Pancreas (tissue), 10 donors: ENCODE results near the gene SERTM1. TPM values are rescaled to one million over a fixed set of nuclear protein-coding genes. Genes with fewer than 3 reads are reported as not detected.

Experiments
- ATAC-seq, 4 donors: fragments of 200-7000 bp; cut with Tn5 transposase; one replicate each; pipeline versions ENCODE4 v1.8.0 to v1.9.1; 2020; ENCODE audit warnings: mild to moderate bottlenecking in 4 of 4, moderate library complexity in 4 of 4
- DNase-seq, 6 donors: peaks; one replicate each; pipeline ENCODE4 v3.0.0-alpha.2; 2020
- FAIRE-seq: peaks from 2 replicates; lab custom pipeline; 2012; peaks lifted over from hg19 to GRCh38; lab: Jason Lieb, UNC
- H3K27ac ChIP-seq, 4 donors: fragments of 200-600 bp; sonication (generic); 1 replicate in 3 of 4; 2 replicates in 1 of 4; pipeline versions ENCODE4 v1.5.0 to v1.8.0; 2020
- H3K27me3 ChIP-seq, 4 donors: fragments of 200-600 bp; one replicate each; pipeline ENCODE4 v1.8.0; 2021
- H3K36me3 ChIP-seq, 3 donors: fragments of 200-600 bp; sonication (generic) in 1 of 3; one replicate each; pipeline versions ENCODE4 v1.5.0 to v1.8.0; 2020 to 2021
- H3K4me1 ChIP-seq, 3 donors: fragments of 200-600 bp; one replicate each; pipeline ENCODE4 v1.8.0; 2021
- H3K4me3 ChIP-seq, 4 donors: fragments of 200-600 bp; sonication (generic) in 2 of 4; one replicate each; pipeline versions ENCODE4 v1.5.0 to v1.8.0; 2020 to 2021
- H3K9me3 ChIP-seq, 4 donors: fragments of 200-600 bp; one replicate each; pipeline ENCODE4 v1.8.0; 2021
- WGBS, 2 donors: extraction: QIAGEN DNeasy Blood & Tissue Kit; methylation state at CpG; one replicate each; pipeline ENCODE4 v1.1.7; 2013; 5-methylcytosine and 5-hydroxymethylcytosine counted together
- intact Hi-C, 3 donors: fragments of 100-400 bp; cut with DNase I; formaldehyde crosslinking; loops; one replicate each; pipeline versions ENCODE4 v1.11.1 to v1.14.2; 2022
- polyA plus RNA-seq, 2 donors: library from polyadenylated mRNA; stranded (reverse); fragments of 200-250 nt; gene quantifications; one replicate each; pipeline ENCODE4 v1.2.3, GENCODE V29; 2013
- total RNA-seq, 6 donors: library from RNA; stranded (reverse); fragmentation: NEBNext Ultra II Directional in 4 of 6; extraction: Animal tissue kit (Norgen Biotek cat#: 25700) in 4 of 6; gene quantifications; one replicate each; pipeline versions ENCODE4 v1.2.1 to v1.2.4, GENCODE V29; 2021 to 2023
- TF ChIP-seq, protein P1 (sequence below), 4 donors: fragments of 200-600 bp; sonication (generic) in 3 of 4; IDR thresholded peaks; one replicate each; pipeline versions ENCODE4 v1.5.0 to v1.8.0; 2021; ENCODE audit warnings: antibody characterized with exemption in 4 of 4
- donor health status: healthy with polysubstance abuse.
- donor health status: DM: no; HTN: no; CAD: no; lungs with moderate emphysema.
- donor health status: DM: no; HTN: no; CAD: no.
- donor health status: control.
- donor health status: control.
- donor health status: Bipolar disorder and iron deficiency.
- donor health status: DM: yes; HTN: yes; CAD: no.
- donor health status: DM: no; HTN: no; CAD: no.
- donor health status: DM: no; HTN: no; CAD: no.
- donor health status: DM: yes; HTN: yes; CAD: no.

Gene SERTM1
- total RNA-seq = under 1 TPM in 4 of 6 donors, not detected in 2; 0.04 to 0.43 (median 0.20) TPM
- polyA plus RNA-seq = 1 to 10 TPM in 1 of 2 donors, under 1 TPM in 1; 0.23 to 1.1 TPM

DNA sequence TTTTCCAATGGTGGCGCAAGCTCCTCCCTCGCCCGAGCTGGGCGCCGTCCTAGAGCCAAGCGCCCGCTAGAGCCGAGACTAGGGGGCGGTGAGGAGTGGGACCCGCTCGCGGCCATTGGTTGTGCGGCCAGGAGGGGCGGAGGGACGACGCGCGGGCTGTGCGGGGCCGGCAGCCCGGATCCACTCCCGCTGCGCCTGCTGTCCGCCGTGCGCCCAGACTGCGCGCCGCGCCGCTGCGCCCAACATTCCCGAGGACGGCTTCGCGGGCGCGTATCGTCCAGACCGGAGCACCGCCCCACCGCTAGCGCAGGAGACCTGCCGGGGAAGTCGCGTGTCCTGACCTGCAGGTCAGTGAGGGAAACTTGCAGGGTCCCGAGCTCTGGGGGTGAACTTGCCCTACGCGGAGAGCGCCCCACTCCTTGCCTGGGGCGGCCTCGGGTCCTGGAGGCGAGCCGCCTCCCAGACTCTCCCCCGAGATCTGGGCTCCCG lies at the start of gene SERTM1:
TSS of gene SERTM1 (plus strand) at position 183 of the 489 bp plus-strand sequence. CDS start 21,059 bp downstream, outside the sequence.
- H3K27ac ChIP-seq = no peak within 1 kb of the TSS
- no peak within 1 kb of the TSS for H3K4me3 ChIP-seq
- DNase-seq = peak in 2 of 6 donors; percentile 49 to 53
- TF ChIP-seq, protein P1, sequence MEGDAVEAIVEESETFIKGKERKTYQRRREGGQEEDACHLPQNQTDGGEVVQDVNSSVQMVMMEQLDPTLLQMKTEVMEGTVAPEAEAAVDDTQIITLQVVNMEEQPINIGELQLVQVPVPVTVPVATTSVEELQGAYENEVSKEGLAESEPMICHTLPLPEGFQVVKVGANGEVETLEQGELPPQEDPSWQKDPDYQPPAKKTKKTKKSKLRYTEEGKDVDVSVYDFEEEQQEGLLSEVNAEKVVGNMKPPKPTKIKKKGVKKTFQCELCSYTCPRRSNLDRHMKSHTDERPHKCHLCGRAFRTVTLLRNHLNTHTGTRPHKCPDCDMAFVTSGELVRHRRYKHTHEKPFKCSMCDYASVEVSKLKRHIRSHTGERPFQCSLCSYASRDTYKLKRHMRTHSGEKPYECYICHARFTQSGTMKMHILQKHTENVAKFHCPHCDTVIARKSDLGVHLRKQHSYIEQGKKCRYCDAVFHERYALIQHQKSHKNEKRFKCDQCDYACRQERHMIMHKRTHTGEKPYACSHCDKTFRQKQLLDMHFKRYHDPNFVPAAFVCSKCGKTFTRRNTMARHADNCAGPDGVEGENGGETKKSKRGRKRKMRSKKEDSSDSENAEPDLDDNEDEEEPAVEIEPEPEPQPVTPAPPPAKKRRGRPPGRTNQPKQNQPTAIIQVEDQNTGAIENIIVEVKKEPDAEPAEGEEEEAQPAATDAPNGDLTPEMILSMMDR (IDR thresholded peaks at IDR 0.05) = no peak
- intact Hi-C loops = no loop called here
- H3K27me3 ChIP-seq = peaks cover 0 to 9% (median 0%) of the 10 kb centered on the region in 4 donors
- no peaks in the 10 kb centered on the region for H3K9me3 ChIP-seq
- ATAC-seq = peak in 3 of 4 donors; percentile 25 to 85 (median 74)
- H3K4me1 ChIP-seq = no peaks in the 10 kb centered on the region
- H3K36me3 ChIP-seq = no peaks in the 10 kb centered on the region
- WGBS, 2 donors = 2% methylated on average over 56 of the region's 56 CpGs
- FAIRE-seq = no peak

DNA sequence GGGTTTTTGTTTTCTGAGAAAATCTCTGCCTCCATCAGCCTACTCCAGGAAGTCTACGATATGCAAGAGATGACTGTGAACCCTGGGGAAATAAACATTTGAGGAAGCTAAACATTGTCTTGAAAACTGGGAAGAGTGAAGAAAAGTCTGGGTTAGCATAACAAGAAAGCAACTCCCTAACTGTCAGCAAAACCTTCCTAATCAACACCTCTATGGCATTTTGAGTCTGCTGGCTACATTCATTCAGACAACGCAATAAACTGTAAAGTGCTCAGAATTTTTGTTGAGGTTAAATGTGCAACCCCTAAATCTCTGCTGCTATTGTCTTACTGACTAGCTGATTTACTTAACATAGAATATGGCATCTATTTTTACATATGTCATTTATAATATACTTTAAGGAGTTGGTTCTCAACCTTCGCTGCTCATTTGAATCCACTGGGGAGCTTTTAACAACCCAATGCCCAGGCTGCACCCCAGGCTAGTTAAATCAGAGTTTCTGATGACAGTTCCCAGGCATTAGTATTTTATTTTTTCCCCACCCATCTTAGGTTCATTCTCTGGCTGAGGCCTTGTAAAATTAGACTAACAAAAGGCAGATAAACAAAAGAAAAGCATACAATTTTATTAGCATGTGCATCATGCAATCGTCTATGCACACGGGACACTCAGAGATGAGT lies 45.3 kb upstream of the SERTM1 start:
- TF ChIP-seq, protein P1 (IDR thresholded peaks at IDR 0.05) = no peak
- intact Hi-C loops = no loop called here
- no peak for FAIRE-seq
- Histone ChIP-seq H3K4me3 (no peak overlapping the region), H3K4me1 (no peaks in the 10 kb centered on the region), H3K27ac (no peak overlapping the region), H3K36me3 (no peaks in the 10 kb centered on the region), H3K27me3 (no peaks in the 10 kb centered on the region), H3K9me3 (no peaks in the 10 kb centered on the region)
- 74 to 82% methylated on average over 5 of the region's 5 CpGs for WGBS, 2 donors
- DNase-seq = no peak
- ATAC-seq = no peak

DNA sequence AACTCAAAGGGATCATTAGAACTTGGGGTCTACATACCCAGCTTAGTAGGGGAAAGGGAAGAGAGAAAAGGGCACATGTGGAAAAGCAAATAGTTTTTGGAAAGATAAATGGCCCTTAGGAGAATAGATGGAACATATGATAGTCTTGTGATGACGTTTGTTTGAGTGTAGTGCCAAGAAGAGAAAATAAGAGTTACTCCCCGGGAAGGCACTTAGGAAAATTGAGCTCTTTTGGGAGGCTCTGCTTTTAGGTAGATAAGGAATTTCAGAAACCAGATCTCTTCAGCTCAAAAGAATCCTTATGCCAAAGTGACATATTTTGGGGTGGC lies 44.8 kb upstream of the SERTM1 start:
- 38 to 59% methylated on average over 2 of the region's 2 CpGs for WGBS, 2 donors
- Histone ChIP-seq H3K4me1 (no peaks in the 10 kb centered on the region), H3K36me3 (no peaks in the 10 kb centered on the region), H3K27ac (no peak overlapping the region), H3K27me3 (no peaks in the 10 kb centered on the region), H3K4me3 (no peak overlapping the region), H3K9me3 (no peaks in the 10 kb centered on the region)
- no peak for FAIRE-seq
- no peak for DNase-seq
- intact Hi-C loops = no loop called here
- TF ChIP-seq, protein P1 (IDR thresholded peaks at IDR 0.05) = no peak
- ATAC-seq = no peak

DNA sequence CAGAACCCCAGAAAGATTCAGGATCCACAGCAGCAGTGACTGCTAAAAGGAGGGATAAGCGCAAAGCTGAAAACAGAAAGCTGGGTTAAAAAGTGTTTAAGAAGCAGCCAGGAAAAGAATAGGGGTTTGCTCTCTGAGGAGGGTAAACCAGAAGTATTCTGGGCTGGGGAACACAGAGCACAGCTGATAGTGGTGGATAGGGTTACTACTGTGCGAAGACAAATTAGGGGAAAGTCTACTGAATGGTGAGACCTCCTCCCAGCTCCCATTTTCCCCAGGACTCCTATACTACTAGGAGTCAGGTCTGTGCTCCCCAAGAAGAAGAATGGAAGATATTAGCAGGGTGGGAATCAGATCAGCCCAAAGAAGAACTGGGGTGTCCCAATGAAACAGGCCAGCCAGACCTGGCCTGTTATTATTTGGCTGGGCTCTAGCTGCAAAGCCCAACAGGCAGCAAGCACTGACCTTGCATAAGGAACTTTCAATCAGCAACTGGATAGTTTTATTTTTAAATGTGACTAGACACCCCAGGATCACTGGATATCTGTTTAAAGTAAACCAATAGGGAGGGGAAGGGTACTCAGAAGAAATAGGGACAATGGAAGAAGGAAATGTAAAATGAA lies 43.5 kb upstream of the SERTM1 start:
- H3K9me3 ChIP-seq = no peaks in the 10 kb centered on the region
- WGBS, 2 donors = 94 to 98% methylated on average over 2 of the region's 2 CpGs
- no peaks in the 10 kb centered on the region for H3K36me3 ChIP-seq
- TF ChIP-seq, protein P1 (IDR thresholded peaks at IDR 0.05) = no peak
- intact Hi-C loops = no loop called here
- H3K4me1 ChIP-seq = no peaks in the 10 kb centered on the region
- DNase-seq (no peak), FAIRE-seq (no peak), ATAC-seq (no peak)
- no peaks in the 10 kb centered on the region for H3K27me3 ChIP-seq
- H3K27ac ChIP-seq = no peak overlapping the region
- no peak overlapping the region for H3K4me3 ChIP-seq

DNA sequence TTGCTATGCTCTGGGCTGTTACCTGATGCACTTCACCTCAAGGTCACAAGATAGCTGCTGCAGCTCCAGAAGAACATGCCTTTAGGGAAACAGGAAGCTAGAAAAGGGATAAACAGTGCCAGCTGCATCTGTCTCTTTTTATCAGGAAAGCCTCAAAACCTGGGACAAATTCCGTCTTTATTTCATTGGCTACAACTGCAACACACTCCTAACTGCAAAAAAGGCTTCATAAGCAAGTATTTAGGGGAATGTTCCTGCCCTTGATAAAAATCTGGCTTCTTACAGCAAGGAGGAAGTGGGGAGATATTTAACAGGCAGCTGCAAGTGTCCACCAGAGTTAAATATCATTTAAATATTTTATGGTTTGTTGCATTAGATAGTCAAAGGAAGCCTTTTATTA lies 34.2 kb upstream of the SERTM1 start:
- Histone ChIP-seq H3K27ac (no peak overlapping the region), H3K4me3 (no peak overlapping the region), H3K27me3 (no peaks in the 10 kb centered on the region), H3K36me3 (no peaks in the 10 kb centered on the region), H3K9me3 (no peaks in the 10 kb centered on the region), H3K4me1 (no peaks in the 10 kb centered on the region)
- TF ChIP-seq, protein P1 (IDR thresholded peaks at IDR 0.05) = no peak
- intact Hi-C loops = no loop called here
- no peak for DNase-seq
- no peak for ATAC-seq
- WGBS, 2 donors = 14 to 25% methylated on average over 1 of the region's 1 CpG
- FAIRE-seq = no peak
